Germinal center (tissue), 1 donor: ENCODE measurements around the gene TIMM29.
"Not testable (repeated sequence)": the region's sequence is repeated elsewhere in the genome, so short reads cannot be mapped to it uniquely, and the experiment has no call there.

ENCODE experiments used
- DNase-seq: peaks from one replicate; pipeline ENCODE4 v3.0.0; 2012; ENCODE audit warnings: mixed read lengths, low spot score

TIMM29 gene

DNA sequence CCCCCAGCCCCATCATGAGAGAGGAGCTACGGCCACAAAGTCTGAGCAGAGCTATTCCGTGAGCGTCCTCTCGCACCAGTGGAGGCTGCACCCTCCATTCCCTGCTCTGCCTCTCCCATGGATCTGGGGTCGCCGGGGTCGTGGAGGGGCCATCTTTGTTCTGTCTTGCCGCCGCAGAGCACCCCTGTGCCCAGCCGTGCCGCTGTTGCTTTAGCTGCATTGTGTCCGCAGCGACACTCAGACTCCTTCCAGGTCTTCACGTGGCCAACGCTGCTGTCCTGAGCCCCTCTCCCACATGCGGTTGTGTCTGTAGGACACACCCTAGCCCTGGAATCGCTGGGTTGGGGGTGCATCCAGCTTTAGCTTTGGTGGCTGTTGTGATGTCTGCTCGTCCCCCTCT lies 16.0 kb upstream of the TIMM29 start:
- no peak for DNase-seq

DNA sequence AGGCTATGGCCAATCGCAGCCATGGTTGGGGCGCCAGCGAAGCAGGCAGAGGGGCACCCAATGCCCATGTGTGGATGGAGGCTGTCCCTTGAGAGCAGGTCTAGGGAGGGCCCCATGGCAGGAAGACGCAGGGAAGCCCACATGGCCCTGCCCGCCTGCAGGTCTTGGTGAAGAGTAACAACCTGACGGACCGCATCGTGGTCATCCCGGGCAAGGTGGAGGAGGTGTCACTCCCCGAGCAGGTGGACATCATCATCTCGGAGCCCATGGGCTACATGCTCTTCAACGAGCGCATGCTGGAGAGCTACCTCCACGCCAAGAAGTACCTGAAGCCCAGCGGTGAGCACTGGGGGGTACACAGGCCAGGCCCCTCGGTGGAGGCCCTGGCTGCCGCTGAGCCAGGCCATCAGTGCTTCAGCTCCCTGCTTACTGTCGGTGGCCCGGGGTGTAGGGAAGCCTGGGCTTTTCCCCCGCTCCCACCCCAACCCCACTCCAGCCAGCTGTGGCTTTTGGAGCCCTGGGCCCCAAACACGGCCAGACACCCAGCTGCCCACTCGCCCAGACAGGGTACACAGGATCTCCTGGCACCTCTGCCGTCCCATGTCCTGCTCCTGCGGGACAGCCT lies 14.8 kb upstream of the TIMM29 start:
- no peak for DNase-seq

DNA sequence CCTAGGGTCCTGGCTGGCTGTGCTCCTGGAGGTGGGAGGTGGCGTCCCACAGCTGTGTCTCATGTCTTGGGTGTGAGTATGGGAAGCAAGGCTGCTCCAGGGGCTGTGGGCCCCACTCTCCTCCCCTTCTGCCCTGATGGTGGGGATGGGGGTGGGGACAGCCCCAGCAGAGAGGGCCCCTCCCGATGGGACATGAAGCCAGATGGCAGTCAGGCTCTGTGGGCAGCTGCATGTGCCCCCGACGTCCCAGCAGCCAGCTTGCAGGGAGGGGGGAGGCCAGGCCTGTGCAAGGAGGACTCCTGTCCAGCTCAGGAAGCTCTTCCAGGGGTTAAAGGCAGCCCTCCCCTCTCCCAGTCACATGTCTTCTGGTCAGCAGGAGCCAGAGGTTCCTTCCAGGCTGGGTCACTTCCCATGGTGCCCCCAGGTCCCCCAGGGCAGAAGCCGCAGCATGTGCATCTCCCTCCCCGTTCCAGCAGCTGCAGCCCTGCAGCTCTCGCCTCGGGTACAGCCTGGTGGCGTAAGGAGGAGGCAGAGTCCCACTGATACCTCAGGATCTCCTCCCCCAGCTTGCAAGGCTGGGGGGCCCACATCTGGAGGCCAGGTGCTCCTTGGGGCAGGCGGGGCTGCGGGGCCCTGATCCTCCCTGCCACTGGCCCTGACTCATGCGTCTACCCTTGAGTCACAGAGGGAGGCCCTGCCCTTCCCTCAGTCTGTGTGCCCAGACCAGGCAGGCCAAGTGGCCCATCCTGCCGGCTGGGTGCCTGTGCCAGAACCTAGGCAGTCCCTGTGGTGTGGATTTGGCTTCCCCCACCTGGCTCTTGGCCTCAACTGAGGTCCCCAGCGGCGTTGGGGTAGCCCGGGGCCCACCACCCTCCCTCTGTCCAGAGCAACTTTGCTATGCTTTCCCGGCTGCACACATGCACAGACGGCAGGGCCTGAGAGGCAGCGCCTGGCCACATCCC lies 13.2 kb upstream of the TIMM29 start:
- DNase-seq = no peak

DNA sequence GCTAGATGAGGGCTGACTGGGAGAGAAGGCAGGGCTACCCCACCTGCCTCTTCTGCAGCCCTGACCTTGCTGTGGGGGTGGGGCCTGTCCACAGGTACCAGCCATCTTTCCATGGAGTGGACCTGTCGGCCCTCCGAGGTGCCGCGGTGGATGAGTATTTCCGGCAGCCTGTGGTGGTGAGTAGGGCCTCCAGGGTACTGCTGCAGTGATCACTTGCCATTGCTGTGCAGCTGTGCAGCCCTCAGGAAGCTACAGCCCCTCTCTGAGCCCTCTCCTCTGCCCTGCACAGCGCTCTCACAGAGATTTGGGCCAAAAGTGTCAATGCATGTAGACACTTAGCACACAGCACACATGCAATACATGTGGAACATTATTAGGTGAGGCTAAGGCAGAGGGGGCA lies 12.0 kb upstream of the TIMM29 start:
- DNase-seq = no peak

DNA sequence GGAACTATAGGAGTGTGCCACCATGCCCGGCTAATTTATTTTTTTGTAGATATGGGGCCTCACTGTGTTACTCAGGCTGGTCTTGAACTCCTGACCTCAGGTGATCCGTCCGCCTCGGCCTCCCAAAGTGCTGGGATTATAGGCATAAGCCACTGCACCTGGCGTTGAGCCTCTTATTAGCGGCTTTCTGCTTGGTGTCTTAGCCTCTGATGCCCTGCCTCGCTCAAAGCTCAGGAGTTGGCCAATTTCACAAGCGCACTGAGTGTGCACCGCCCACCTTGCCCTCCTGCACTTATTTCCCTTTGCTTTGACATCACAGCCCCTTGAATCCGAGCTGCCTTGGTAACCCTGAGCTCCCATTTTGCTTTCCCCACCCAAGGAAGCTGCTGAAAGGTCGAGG lies 10.3 kb upstream of the TIMM29 start:
- no peak for DNase-seq

DNA sequence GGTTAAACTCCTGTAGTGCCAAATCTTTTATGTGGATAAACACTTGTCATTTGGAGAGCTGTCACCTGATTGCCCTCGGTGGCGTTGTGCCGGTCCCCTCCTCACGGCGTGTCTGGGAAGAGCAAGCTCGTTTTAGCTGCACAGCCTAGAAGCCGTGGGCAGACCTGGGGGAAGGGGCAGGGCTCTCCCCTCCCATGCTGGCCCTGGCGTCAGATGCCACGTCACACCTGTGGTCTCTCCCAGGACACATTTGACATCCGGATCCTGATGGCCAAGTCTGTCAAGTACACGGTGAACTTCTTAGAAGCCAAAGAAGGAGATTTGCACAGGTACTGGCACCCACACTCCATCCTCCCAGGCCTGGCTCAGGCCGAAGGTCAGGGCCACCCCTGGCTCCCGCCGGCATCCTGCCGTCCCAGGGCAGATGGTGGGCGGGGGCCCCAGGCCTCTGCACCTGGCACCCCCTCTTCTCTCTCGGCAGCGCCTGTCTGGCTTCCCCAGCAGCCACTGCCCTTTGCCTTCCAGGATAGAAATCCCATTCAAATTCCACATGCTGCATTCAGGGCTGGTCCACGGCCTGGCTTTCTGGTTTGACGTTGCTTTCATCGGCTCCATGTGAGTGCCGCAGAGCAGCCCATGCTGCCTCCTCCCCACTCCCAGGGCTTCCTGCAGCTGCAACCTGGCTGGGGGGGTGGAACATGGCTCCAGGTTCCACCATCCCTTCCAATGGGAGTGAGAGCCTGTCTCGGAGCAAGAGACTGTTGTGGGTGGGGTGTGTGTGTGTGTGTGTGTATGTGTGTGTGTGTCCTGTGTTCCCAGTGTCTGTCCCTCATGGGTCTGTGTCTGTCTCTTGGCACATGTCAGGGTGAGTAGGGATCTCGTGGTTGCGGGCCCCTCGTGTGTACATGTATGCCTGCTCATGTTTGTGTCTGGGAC lies 9.0 kb upstream of the TIMM29 start:
- no peak for DNase-seq

DNA sequence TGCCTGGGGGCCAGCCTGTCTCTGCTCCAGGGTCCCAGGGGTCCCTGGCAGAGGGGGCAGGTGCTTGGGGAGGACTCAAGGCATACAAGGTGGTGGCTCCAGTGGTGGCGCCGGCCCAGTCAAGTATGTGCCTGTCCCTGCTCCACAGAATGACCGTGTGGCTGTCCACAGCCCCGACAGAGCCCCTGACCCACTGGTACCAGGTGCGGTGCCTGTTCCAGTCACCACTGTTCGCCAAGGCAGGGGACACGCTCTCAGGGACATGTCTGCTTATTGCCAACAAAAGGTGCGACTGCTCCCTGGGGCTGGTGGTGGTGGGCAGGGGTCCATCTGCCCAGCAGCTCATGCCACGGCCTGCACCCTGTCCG lies 8.3 kb upstream of the TIMM29 start:
- no peak for DNase-seq

DNA sequence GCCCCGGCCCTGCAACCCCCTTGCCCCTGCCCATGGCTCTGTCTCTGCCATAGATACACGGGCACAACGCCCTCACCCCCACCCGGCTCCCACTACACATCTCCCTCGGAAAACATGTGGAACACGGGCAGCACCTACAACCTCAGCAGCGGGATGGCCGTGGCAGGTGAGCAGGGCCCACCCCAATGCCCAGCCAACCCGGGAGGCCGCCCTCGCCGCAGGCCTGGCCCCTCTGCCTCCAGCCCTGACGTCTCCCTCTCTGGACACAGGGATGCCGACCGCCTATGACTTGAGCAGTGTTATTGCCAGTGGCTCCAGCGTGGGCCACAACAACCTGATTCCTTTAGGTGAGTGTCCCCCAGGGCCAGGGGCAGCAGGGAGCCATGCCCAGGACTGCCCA lies 7.8 kb upstream of the TIMM29 start:
- no peak for DNase-seq

DNA sequence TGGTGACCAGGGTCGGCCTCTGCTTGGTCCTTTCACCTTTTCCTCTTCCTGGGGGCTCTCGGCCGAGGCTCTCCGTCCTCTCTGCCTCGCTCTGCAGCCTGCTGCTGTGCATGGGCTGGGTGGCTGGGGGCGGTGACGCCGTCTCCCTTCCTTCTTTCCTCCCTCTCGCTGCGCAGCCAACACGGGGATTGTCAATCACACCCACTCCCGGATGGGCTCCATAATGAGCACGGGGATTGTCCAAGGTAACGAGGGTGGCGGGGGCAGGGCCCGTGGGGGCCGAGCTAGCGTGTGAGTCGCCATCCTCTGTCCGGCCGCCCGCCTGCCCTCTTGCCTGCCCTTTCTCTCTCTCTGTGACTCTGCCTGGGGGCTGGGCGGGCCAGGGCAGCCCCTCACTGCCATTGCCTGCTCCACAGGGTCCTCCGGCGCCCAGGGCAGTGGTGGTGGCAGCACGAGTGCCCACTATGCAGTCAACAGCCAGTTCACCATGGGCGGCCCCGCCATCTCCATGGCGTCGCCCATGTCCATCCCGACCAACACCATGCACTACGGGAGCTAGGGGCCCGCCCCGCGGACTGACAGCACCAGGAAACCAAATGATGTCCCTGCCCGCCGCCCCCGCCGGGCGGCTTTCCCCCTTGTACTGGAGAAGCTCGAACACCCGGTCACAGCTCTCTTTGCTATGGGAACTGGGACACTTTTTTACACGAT lies 7.3 kb upstream of the TIMM29 start:
- no peak for DNase-seq

DNA sequence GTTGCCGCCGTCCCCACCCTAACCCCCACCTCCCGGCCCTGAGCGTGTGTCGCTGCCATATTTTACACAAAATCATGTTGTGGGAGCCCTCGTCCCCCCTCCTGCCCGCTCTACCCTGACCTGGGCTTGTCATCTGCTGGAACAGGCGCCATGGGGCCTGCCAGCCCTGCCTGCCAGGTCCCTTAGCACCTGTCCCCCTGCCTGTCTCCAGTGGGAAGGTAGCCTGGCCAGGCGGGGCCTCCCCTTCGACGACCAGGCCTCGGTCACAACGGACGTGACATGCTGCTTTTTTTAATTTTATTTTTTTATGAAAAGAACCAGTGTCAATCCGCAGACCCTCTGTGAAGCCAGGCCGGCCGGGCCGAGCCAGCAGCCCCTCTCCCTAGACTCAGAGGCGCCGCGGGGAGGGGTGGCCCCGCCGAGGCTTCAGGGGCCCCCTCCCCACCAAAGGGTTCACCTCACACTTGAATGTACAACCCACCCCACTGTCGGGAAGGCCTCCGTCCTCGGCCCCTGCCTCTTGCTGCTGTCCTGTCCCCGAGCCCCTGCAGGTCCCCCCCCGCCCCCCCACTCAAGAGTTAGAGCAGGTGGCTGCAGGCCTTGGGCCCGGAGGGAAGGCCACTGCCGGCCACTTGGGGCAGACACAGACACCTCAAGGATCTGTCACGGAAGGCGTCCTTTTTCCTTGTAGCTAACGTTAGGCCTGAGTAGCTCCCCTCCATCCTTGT lies 6.5 kb upstream of the TIMM29 start:
- DNase-seq = no peak

DNA sequence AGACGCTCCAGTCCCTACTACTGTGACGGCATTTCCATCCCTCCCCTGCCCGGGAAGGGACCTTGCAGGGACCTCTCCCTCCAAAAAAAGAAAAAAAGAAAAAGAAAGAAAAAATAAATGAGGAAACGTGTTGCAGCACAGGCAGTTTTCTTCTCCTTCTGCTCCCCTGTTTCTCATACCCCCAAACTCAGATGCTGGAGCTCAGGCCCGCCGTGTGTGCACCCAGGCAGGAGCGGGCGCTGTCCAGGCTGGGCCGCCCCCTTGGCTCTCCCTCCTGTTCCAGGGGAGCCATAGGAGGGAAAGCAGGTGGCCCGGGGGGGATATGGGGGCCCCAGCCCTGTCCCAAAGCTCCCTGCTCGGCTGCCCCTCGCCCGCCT lies 6.0 kb upstream of the TIMM29 start:
- DNase-seq = no peak

DNA sequence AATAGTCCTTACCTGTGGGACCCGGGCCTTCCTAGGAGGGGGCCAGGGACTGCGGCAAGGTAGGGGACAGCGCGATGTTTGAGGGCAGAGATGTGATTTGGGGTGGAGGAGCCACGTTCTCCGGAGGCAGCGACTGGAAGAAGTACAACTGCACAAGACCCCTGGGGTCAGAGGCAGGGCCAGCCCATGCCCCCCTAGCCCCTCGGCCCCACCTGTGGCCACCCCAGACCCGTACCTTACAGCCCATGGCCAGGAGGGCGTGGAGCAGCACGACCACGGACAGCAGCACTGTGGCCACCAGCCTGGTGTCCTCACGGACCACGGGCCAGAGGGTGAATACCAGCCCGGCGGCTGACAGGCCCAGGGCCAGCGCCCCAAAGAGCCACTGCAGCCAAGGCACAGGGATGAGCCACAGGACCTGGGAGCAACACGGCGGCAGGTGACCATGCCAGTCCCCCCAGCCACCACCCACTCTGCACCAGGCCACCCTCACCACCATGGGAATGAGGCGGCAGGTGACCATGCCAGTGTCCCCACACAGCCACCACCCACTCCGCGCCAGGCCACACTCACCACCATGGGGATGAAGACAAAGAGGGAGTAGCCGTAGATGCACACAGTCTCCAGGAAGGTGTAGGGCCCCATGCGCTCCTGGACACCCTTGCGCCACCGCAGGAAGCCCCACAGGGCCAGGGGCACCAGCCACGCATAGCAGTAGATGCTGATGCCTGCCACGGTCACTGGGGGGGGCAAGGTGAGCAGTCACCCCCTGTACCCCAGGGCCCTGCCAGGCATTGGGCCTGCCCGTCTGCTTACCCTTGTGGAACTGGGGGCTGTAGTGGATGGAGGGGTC lies 5.1 kb upstream of the TIMM29 start:
- DNase-seq = no peak

DNA sequence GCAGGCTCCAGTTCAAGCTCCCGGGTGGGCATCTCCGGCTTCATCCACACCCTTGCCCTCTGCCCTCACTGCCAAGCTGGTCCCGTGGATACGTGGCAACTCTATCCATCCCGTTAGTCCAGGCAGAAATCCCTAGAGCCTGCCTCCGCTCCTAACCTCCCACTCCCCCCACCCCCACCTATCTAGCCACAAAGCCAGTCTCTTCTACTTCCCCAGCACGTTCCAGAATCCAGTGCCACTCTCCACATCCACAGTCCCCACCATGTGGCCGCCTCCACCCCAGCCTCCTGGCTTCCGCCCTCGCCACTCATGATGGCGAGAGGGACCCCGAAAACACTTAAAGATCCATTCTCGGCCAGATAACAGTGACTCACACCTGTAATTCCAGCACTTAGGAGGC lies 4.0 kb upstream of the TIMM29 start:
- no peak for DNase-seq

DNA sequence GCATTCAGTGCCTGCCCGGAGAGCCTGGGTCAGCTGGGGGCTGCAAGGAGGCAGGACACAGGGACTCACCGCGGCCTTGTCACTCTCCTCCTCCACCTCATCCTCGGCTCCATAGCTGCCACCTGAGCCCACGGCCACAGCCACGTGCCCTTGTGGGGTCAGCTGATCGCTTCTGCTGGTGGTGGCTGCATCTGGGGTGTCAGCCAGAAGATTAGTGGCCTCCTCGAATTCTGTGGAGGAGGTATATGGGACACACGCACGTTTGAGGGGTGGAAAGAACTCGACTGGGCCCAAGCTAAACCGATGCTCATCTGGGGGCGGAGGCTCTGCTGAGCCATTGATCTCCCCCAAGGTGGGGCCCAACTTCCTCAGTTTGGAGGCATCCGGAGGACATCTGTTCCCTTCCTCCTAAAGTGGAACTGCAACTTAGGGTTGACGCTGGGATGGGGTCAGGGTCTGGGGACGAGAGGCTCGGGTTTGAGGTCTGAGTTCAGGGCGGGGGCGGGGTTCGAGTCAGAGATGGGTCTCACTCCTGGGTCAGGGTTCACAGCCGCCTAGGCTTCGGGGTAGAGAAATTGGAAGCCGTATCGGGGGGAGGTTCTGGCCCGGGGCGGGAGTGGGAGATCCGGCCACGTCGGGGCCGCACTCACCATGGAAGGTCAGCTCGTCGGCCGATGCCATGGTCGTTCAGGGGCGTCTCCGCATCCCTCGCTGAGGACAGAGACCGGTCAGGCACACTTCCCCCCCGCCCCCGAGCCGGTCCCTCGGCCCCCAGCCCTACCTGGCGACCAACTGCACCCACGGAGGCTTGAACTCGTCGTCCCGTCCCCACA lies 665 bp upstream of the TIMM29 start:
- DNase-seq = peak; percentile 31

DNA sequence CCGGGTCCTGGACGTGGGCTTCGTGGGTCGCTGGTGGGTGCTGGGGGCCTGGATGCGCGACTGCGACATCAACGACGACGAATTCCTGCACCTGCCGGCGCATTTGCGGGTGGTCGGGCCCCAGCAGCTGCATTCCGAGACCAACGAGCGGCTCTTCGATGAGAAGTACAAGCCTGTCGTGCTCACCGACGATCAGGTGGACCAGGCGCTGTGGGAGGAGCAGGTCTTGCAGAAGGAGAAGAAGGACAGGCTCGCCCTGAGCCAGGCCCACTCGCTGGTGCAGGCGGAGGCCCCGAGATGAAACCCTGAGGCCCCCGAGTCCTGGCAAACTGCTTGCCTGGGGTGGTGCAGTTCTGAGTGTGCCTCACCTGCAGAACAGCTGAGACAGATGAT lies 787 bp downstream of the TIMM29 start:
- DNase-seq = no peak

DNA sequence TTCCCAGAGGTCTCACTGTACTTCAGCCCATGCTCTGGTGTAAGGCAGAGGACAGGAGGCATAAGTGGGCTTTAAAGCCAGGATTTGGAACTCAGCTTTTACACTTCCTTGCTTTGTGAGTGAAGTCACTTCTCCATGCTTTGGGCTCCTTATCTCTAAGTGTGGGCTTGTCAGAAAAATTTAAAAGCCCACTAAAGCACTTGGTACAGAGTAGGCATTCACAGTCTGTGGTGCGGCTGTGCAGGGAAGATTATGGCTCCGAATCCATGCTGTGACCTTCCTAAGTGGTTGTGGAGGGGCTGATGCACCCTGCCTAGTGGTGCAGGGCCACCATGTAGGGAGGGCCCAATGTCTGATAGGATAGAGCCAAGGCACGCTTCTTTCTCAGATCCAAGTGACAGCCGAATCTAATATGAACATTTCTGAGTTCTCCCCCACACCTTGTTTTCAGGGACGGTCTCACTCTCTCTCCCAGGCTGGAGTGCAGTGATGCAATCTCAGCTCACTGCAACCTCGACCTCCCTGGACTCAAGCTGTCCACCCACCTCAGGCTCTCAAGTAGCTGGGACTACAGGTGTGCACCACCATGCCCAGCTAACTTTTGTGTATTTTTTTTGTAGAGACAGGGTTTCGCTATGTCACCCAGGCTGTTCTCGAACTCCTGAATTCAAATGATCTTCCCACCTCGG lies 6.9 kb downstream of the TIMM29 start:
- DNase-seq = no peak

DNA sequence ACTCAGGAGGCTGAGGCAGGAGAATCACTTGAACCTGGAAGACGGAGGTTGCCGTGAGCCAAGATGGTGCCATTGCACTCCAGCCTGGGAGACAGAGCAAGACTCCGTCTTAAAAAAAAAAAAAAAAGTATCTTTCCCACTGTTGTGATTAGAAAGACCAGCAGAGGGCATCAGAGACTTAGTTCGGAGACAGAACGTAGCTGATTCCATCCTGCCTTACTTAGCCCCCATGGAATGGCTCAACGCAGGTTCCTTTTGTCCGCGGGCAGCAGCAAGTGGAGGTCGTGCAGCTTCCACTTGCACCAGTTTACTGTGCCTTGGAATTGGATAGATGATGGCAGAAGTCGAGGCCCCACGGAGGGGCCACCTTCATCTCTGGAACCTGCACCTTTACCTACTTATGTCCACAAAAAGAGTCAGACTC lies 8.1 kb downstream of the TIMM29 start:
- DNase-seq = peak; percentile 57

DNA sequence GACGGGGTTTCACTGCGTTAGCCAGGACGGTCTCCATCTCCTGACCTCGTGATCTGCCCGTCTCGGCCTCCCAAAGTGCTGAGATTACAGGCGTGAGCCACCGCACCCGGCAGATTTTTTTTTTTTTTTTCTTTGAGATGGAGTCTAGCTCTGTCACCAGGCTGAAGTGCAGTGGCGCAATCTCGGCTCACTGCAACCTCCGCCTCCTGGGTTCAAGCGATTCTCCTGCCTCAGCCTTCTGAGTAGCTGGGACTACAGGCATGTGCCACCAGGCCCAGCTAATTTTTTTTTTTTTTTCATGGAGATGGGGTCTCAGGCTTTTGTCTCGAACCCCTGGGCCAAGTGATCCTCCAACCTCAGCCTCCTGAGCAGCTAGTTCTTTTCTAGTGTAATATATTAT lies 13.0 kb downstream of the TIMM29 start:
- not testable (repeated sequence) for DNase-seq

DNA sequence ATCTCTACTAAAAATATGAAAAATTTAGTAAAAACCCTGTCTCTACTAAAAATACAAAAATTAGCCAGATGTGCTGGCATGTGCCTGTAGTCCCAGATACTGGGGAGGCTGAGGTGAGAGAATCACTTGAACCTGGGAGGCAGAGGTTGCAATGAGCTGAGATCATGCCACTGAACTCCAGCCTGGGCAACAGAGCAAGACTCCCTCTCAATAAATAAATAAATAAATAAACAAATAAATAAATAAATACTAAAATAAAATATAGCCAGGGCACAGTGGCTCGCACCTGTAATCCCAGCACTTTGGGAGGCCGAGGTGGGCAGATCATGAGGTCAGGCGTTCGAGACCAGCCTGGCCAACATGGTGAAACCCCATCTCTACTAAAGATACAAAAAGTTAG lies 14.8 kb downstream of the TIMM29 start:
- DNase-seq = not testable (repeated sequence)
